ENCODE results near the gene PDE6G. TPM values are rescaled to one million over a fixed set of nuclear protein-coding genes. Genes with fewer than 3 reads are reported as not detected.

PDE6G gene
- total RNA-seq, 1 experiment from 2014 or later = 0.85 TPM

GRCh38 chr17:81700353-81701287 is 44.3 kb upstream of the PDE6G start:
- H3K36me3 ChIP-seq (ENCODE audit: control insufficient read depth, insufficient read depth, low read length) = peaks cover 22% of the 10 kb centered on the region
- ATAC-seq (peak; percentile 5; the same call in 1 of the 2 replicates), DNase-seq (ENCODE audit: low read depth, low spot score) (no peak)
- peaks cover 17% of the 10 kb centered on the region for H3K4me1 ChIP-seq (ENCODE audit: control insufficient read depth, insufficient read depth, low read length)
- H3K4me3 ChIP-seq (ENCODE audit: low read depth in 2 of 2, low read length in 2 of 2) = peak overlapping the region; percentile 96 to 98
- ChIA-PET POLR2A (no interaction called here), CTCF (no interaction called here)
- peak overlapping the region; percentile 96 for H3K27ac ChIP-seq (ENCODE audit: low read length)
- intact Hi-C loops (cut with micrococcal nuclease; ENCODE audit: unreplicated experiment) (no loop called here), in situ Hi-C loops (cut with HindIII; ENCODE audit: low pct_unique_long_range_greater_than_20kb, low sequenced_read_pairs) (no loop called here)
- H3K27me3 ChIP-seq (ENCODE audit: control insufficient read depth, insufficient read depth, low read length) = no peaks in the 10 kb centered on the region
- no TSS peak for BruUV-seq (replicated peaks)
- no peaks in the 10 kb centered on the region for H3K9me3 ChIP-seq (ENCODE audit: control insufficient read depth, insufficient read depth, low read depth, low read length)
- TF ChIP-seq SIN3A (IDR thresholded peaks at IDR 0.05; ENCODE audit: borderline replicate concordance, insufficient read depth, low read depth, low read length) (no peak), REST (IDR thresholded peaks at IDR 0.05; ENCODE audit: insufficient read depth in 1 of 2, low read depth in 2 of 2, low read length in 1 of 2) (no peak), POLR2AphosphoS5 (IDR thresholded peaks at IDR 0.05; ENCODE audit: low read depth, low read length) (no peak), CTCF (IDR thresholded peaks at IDR 0.05) (no peak), TCF7L2 (IDR thresholded peaks at IDR 0.05; ENCODE audit: low read depth, low read length) (no peak)

GRCh38 chr17:81697261-81698044 is 41.1 kb upstream of the PDE6G start:
- DNase-seq (ENCODE audit: low read depth, low spot score) = no peak
- TF ChIP-seq SIN3A (IDR thresholded peaks at IDR 0.05; ENCODE audit: borderline replicate concordance, insufficient read depth, low read depth, low read length) = no peak
- no peak for TF ChIP-seq REST (IDR thresholded peaks at IDR 0.05; ENCODE audit: insufficient read depth in 1 of 2, low read depth in 2 of 2, low read length in 1 of 2)
- CTCF ChIA-PET = no interaction called here
- ATAC-seq = no peak
- POLR2A ChIA-PET = no interaction called here
- Histone ChIP-seq H3K4me3 (ENCODE audit: low read depth in 2 of 2, low read length in 2 of 2) (no peak overlapping the region), H3K36me3 (ENCODE audit: control insufficient read depth, insufficient read depth, low read length) (peaks cover 15% of the 10 kb centered on the region), H3K27me3 (ENCODE audit: control insufficient read depth, insufficient read depth, low read length) (no peaks in the 10 kb centered on the region), H3K27ac (ENCODE audit: low read length) (no peak overlapping the region), H3K9me3 (ENCODE audit: control insufficient read depth, insufficient read depth, low read depth, low read length) (no peaks in the 10 kb centered on the region), H3K4me1 (ENCODE audit: control insufficient read depth, insufficient read depth, low read length) (peaks cover 12% of the 10 kb centered on the region)
- in situ Hi-C loops (cut with HindIII; ENCODE audit: low pct_unique_long_range_greater_than_20kb, low sequenced_read_pairs) = no loop called here
- intact Hi-C loops (cut with micrococcal nuclease; ENCODE audit: unreplicated experiment) = no loop called here
- BruUV-seq (replicated peaks) = no TSS peak
